GM21786 (cell line): ENCODE data around the gene MKNK1.
"Not testable (repeated sequence)": the region's sequence is repeated elsewhere in the genome, so short reads cannot be mapped to it uniquely, and the experiment has no call there.

Experiments used
- ATAC-seq: cut with Tn5 transposase; IDR thresholded peaks from one replicate; pipeline ENCODE4 v1.9.1; 2021; ENCODE audit not compliant: unreplicated experiment

MKNK1 gene

DNA sequence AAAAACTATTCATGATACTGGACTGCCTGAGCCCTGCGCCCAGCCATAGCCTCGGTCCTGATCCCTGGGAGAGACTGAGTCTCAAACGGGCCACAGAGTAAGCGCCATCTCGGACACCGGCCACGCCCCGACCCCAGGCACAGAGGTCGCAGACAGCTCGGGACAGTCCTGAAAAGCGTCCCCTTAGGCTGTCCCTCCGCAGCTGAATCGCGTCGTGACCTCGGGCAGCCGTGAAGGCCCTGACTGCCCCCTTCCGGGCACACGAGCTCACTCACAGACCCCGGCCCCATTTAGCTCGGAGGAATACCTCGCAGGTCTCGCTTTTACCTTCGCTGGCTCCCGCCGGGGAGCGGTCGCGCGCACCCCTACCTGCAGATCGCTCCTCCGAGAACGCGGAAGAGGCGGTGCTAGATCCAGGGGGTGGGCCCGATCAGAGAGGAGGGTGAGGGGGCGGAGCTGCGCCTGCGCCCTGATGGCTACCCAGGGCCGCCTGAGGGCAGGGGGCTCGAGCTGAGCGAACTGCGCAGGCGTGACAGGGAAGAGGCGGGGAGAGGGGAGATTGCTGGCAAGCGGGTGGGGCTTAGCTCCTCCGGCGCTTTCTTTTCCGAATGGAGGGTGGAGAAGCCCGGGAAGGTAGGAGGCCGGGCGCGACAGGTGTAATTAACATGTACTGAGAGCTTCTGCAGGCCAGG, at the start of gene MKNK1:
MKNK1 (minus strand) TSS at position 411 of the 692 bp plus-strand sequence. CDS start 20,941 bp downstream, outside the sequence.
- peak; percentile 93 for ATAC-seq

DNA sequence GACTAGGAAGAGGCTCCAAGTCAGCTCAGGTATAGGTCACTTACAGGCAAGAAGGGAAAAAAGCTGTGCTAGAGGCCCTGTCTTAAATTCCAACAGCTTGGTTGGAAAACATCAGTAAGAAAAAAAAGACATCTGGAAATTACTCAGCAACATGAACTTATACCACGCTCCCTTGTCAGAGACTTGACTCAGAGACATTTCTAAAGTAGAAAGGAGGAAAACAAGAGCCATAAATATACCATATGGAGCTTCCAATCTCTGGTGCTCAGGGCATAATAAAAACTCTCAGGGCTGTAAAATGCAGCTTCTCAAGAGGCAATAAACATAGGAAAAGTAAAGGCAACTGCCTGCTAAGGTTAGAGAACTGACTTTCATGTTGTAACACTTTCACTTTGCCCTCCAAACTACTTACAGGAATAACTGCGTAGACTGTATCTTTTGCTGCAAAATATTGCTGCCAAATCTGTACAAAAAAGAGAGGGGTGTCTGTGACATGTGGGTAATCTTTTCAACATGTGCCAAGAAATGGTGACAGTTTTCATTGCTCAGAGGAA, 49.4 kb upstream of the MKNK1 start:
- ATAC-seq = no peak

DNA sequence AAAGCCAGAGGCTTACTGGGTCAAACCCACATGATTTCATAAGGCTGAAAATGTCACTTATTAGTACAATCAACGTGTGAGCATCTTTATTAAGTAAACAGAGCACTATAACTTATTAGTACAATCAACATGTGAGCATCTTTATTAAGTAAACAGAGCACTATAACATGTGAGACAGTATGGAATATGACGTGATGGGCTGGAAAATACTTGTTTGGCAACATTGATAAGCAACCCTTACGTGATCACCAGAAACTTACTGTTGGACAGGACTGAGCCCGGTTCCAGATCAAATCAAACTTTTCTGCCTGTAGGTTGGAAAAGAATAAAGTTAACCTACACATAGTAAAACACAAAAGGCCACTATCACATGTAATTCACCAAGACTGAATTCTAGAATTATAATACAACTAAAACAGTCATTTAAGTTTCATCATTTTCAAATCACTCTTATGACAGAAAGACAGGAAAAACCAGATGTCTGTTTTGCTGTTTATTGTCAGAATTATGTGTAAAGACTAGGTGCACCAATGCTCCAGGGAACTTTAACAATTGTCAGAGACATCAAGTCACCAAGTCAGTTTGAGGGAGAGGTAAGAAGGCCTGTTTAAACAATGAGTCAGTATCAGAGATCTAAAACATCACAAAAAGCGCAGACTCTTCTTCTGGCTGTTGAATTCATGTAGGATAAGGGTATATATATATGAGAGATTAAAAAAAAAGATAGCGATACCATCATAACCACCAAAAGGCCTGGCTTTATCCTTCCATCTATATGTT, 48.4 kb upstream of the MKNK1 start:
- ATAC-seq = no peak

DNA sequence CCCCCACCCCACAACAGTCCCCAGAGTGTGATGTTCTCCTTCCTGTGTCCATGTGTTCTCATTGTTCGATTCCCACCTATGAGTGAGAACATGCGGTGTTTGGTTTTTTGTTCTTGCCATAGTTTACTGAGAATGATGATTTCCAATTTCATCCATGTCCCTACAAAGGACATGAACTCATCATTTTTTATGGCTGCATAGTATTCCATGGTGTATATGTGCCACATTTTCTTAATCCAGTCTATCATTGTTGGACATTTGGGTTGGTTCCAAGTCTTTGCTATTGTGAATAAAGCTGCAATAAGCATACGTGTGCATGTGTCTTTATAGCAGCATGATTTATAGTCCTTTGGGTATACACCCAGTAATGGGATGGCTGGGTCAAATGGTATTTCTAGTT, 47.1 kb upstream of the MKNK1 start:
- not testable (repeated sequence) for ATAC-seq

DNA sequence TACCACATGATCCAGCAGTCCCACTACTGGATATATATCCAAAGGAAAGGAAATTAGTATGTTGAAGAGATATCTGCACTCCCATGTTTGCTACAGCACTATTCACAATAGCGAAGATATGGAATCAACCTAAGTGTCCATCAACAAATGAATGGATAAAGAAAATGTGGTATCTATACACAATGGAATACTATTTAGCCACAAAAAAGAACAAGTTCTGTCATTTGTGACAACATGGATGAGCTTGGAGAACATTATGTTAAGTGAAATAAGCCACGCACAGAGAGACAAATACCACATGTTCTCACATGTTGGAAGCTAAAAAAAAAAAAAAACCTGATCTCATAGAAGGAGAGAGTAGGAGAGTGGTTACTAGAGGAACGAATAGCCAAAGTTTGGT, 46.4 kb upstream of the MKNK1 start:
- no peak for ATAC-seq

DNA sequence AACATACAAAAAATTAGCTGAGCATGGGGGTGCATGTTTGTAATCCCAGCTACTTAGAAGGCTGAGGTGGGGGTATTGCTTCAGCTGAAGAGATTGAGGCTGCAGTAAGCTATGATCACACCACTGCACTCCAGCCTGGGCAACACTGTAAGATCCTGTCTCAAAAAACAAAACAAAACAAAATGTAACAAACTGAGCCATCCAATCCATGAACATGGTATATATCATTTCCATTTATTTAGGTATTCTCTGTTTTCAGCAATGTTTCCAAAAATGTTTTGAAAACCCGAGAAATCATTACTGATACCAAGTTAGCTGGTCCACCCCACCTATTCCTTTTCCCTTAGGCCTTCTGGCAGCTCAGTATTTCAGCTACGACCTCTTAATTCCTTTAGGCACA, 45.7 kb upstream of the MKNK1 start:
- no peak for ATAC-seq

DNA sequence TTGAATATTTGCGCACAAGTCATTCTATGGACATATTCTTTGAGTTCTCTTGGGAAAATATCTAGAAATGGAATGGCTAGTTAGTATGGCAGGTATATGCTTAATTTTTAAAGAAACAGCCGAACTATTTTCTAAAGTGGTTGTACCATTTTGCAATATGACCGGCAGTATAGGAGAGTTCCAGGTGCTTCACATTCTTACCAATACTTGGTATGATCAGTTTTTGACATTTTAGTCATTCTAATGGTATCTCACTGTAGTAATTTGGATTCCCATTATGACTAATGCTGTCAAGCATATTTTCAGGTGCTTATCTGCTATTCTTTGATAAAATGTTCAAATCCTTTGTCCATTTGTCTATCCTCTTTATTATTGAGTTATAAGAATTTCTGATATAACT, 43.5 kb upstream of the MKNK1 start:
- ATAC-seq = no peak

DNA sequence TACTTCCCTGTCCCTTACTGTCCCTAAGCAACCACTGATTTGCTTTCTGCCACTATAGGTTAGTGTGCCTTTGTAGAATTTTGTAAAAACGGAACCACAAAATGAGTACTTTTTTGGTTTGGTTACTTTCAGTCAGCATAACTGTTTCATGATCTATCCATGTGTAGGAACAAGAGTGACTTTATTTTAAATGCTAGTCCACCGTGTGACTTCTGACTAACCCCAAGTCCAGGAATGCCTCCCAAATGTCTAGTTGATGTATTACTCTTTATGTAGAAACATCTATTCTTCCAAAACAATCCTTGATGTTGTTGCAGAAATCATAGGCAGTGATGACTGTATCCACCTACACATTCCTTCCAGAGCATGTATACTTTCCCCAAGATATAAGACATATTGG, 42.8 kb upstream of the MKNK1 start:
- ATAC-seq = no peak

DNA sequence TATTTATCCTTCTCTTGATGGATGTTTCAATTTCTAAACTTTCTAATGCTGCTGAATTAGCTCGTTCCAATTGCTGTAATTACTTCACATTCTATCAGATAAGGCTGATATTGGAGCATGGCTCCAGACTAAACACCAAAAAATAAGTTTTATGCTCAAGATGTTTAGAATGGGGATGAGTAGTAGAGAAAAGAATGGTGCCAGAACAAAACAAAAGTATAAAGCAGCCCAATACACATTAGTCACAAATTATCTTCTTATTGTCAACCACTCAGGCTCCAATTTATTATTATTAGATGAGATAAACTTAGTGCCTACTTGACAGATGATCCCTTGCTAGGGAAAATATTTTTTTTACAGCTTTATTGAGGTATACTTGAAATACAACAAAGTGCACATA, 42.3 kb upstream of the MKNK1 start:
- ATAC-seq = no peak

DNA sequence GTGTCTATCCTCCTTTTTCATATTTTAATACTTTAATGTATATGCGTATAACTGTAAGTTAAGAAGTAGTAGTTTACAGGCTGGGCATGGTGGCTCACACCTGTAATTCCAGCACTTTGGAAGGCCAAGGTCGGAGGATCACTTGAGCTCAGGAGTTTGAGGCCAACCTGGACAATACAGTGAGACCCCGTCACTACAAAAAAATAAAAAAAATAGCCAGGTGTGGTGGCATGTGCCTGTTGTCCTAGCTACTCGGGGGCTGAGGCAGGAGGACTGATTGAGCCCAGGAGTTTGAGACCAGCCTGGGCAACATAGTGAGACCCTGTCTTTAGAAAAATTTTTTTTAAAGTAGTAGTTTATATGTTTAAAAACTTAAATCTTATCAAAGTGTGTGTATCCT, 41.7 kb upstream of the MKNK1 start:
- no peak for ATAC-seq

DNA sequence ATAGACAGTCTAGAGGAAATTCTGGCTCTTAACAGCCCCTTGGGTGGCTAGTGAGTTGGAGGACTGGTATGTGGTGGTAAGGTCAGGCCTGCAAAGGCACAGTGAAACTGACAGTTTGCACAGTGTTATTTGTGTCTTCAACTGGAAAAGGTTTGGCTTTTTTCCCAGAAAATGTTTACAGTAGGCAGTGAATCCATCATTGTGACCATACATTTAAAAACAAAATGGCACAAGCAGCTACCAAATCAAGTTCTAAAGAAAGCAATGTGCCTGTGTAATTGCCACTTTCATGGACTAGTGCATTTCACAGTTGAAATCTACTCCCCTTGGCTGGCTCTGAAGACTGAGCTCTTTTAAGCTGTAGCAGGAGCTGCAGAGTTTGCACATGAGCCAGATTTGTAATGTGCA, 39.3 kb upstream of the MKNK1 start:
- no peak for ATAC-seq

DNA sequence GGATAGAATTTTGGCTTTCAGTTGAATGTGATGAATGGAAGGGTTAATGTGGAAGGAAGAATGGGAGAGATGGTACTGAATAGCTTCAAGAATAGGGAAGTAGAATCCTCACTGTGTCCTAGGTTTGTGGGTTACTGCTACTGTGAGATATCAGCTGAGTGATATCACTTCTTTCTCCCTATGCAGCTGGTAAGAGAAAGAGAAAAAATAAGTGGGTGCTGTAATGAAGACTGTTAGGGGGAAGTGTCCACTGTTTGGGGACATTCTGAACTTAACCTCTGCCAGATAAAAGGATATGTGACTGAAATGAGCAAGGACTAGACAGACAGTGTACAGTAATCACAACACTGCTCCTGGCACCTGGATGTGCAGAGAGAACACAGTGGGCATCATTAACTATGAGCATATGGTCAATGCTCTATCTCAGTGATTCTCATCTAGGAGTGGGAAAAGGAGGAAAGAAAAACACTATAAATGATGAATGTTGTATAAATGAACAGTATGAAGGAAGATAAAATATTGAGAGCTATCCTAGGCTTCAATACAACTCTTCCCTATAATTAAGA, 38.1 kb upstream of the MKNK1 start:
- ATAC-seq = no peak

DNA sequence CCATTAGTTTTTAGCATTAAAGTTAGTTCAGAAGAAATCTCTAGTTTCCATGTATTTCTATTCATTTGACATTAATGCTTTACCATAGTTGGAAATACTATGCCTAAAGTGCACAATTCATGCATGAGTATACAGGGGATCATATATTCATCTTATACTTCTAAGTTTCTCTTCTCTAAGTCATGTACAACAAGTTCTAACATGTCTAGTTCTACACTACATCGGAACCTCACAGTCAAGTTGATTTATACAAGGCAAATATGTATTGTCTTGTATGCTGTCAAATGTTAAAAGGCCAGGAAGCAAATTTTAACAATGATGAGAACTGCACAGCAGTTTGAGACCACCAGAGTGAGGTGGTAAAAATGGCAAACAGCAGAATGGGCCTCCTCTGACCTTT, 35.5 kb upstream of the MKNK1 start:
- ATAC-seq = no peak

DNA sequence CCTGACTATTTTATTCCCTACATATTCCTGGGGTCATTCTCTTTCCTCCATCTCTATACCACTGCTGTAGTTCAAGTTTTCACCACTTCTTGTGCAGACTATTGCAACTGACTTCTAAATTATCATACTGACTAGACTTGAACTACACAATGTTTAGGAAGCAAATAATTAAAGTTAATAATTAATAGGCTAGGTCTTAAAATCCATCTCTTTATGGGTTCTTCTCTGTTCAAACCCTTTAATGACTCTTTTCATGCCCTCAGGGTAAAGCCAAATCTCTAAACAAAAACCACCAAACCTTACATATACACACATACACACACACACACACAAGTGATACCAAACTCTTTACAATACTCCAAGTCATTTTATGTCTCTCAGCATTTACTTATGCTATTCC, 34.9 kb upstream of the MKNK1 start:
- no peak for ATAC-seq

DNA sequence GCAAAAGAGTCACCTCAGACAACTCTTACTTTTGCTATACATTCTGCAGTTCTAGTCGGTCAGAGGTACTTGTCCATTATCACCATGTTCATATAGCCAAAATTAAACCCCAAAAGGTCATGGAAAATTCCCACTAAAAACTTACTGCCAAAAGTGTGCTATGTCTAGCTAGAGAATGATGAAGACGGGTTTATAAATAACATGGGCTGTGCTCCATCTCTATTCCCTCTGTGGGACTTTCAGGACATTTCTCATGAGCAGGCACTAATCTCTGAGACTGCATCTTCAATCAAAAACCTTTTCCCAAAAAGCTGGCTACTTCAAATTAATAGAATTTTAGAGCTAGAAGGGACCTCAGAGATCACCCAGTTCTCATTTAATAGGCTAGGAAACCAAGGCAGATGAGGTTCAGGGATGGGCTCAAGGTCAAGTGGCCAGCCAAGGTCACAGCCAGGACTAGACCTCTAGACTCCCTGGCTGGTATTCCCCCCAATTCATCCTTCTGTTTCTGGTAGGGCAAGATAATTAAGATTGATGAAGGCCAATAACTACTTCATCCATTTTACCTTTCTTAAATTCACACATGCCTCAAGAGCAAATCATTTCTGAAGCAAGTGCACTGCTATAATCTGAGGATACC, 33.5 kb upstream of the MKNK1 start:
- no peak for ATAC-seq

DNA sequence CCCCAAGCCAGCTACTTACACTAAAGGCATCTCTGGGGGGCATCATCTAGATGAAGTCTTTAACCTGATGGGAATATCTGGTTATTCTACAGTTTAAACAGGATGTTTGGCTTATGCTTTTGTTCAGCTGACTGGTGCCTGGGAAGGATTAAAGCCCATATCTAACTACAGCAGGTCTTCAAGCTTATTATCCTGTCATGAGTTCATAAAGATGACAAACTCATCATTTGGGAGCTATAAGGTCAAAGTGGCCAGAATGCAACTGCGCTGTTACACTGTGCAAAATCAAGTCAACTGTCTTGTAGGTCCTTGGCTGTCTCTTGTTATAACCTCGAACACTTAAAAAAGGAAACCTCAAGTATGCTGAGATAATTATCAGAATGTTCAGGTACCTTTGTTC, 31.1 kb upstream of the MKNK1 start:
- no peak for ATAC-seq

DNA sequence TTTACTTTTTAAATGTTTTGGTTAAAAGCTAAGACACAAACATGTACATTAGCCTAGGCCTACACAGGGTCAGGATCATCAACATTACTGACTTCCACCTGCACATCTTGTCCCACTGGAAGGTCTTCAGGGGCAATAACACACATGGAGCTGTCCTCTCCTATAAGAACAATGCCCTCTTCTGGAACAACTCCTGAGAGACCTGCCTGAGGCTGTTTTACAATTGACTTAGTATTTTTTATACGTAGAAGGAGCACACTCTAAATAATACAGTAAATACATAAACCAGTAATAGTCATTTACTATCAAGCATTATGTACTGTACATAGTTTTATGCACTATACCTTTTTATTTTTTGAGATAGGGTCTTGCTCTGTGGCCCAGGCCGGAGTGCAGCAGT, 26.7 kb upstream of the MKNK1 start:
- no peak for ATAC-seq

DNA sequence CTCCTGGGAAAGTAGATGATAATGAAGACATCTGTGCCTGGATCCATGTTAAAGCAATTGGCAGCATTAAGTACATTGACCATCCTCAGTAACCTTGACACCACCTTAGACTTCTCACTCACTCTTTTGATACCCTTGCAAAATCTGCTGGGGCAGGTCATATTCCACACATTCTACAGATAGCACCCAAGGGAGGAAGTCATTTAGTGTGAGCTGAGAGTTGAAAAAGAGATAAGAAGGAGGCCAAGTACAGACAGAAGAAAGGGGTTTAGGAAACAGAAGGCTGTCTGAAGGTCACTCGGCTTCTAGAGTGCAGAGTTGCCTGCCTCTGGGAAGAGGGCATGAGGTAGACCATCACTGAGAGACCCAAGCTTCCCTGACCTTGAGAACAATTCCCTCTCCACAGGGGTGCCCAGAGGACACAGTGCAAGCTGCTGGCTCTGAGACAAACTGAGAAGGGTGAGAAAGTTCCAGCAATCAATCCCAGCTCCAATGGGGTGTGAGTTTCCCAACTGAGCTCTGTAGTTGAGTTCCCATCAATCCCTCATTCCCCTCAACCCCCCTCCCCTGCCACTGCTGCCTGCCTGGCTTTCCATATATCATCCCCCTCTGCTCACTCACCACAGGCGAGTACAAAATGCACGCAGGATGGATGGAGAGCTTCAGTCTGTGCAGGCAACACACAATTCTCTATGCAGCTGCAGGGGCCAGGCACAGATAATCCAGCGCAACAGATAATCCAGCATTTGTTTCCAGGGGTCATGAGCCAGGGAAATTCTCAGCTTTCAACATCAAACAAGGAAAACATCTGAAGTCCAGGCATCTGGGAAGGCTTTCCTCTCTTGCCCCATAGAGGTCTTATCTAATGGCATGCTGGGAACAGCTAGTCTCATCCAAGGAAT, 19.9 kb upstream of the MKNK1 start:
- ATAC-seq = no peak

DNA sequence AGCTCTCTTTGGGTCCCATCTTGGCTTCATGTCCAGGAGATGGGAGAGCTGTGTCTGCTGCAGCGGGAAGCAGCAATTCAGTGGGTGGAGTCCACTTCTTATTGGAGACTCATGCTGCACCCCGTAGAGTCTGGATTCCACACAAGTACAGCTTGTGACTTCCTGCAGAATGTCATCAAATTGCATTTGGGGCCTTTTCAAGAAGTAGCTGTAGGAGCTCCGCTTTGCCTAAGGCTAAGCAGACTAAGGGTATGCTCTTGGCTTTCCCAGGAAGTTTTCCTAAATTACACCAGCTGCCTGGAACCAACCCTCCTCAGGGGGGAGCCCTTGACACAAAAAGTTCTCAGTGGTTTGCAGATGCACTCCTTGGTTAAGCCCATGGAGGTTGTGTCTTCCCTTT, 18.3 kb upstream of the MKNK1 start:
- ATAC-seq = no peak

DNA sequence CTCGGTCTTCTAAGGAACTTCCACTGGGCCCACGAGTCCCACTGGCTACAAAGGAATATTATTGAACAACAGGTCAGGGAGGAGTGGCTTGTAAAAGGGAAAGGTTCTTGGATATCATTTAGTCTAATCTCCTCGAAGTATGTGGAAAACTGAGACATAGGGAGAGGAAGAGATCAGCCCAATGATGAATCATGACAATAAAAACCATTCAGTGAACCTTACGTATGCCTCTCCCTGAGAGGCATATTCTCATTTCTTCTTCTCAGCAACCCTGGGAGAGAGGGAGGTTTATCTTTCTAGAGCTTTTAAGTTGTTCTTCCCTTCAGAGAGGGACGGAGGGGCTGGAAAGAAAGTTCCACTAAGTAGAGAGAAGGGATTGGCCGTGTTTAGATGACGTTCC, 17.9 kb upstream of the MKNK1 start:
- ATAC-seq = no peak
